Esophagus muscularis mucosa (tissue), 4 donors: ENCODE measurements around the gene KCNIP3.

Source experiments
- CTCF ChIP-seq, 3 experiments: fragments of 200-600 bp in 2 of 3; fragments of 450-650 bp in 1 of 3; sonication (generic) in 2 of 3; IDR thresholded peaks; one replicate each; pipeline ENCODE4 v1.5.1; 2017 to 2019; ENCODE audit warnings: antibody characterized with exemption in 3 of 3, mild to moderate bottlenecking in 2 of 3, moderate library complexity in 1 of 3
- EP300 ChIP-seq: sonication (generic); formaldehyde crosslinking; IDR thresholded peaks from one replicate; pipeline ENCODE4 v1.6.1; 2017; ENCODE audit warnings: antibody characterized with exemption
- POLR2A ChIP-seq: fragments of 450-650 bp; IDR thresholded peaks from one replicate; pipeline ENCODE4 v1.6.1; 2017; ENCODE audit warnings: antibody characterized with exemption, moderate library complexity, mild to moderate bottlenecking, low read depth
- POLR2AphosphoS5 ChIP-seq, 2 donors: sonication (generic); formaldehyde crosslinking; IDR thresholded peaks; one replicate each; pipeline ENCODE4 v1.6.1; 2017; ENCODE audit warnings: antibody characterized with exemption in 2 of 2

- TF ChIP-seq CTCF (IDR thresholded peaks at IDR 0.05) (no peak), POLR2AphosphoS5 (IDR thresholded peaks at IDR 0.05) (no peak), POLR2A (no peak), EP300 (no peak)
Measured at GRCh38 chr2:95278637-95279225, 18.4 kb upstream of the KCNIP3 start.
